Caco-2 (cell line): ENCODE measurements around the gene MAZ. TPM values are rescaled to one million over a fixed set of nuclear protein-coding genes. Genes with fewer than 3 reads are reported as not detected.
A peak's percentile ranks its signal among the peaks of the same experiment; 100 is the strongest.

Experiments
- BruUV-seq: library from RNA; stranded (reverse); fragments of 400-500 nt; replicated peaks from 2 replicates; lab custom pipeline; 2021; lab: Mats Ljungman, UMichigan
- CTCF ChIA-PET: fragments of 300-600 bp; sonication (Branson Sonifier 250); formaldehyde crosslinking; loops from one replicate; lab custom pipeline; 2022; ENCODE audit warnings: antibody characterized with exemption; lab: Charles Lee
- POLR2A ChIA-PET: fragments of 300-600 bp; sonication (Branson Sonifier 250); formaldehyde crosslinking; loops from one replicate; lab custom pipeline; 2022; ENCODE audit warnings: antibody characterized with exemption; lab: Charles Lee
- DNase-seq, 2 experiments: peaks; one replicate each; pipeline versions ENCODE4 v3.0.0 to v3.0.0-alpha.2; 2020 to 2022
- H3K27me3 ChIP-seq: replicated peaks from 2 replicates; pipeline ENCODE4 v1.6.0; 2011; ENCODE audit warnings: low read length; ENCODE audit not compliant: control insufficient read depth, insufficient read depth
- H3K36me3 ChIP-seq: 2 replicates; pipeline ENCODE4 v1.5.1; 2011; ENCODE audit warnings: low read length; ENCODE audit not compliant: control insufficient read depth, insufficient read depth
- H3K4me1 ChIP-seq: fragments of 250-450 bp; sonication (Bioruptor Pico); 2 replicates; pipeline ENCODE4 v1.5.1; 2020; ENCODE audit warnings: mild to moderate bottlenecking
- H3K4me3 ChIP-seq: 2 replicates; pipeline ENCODE4 v1.5.1; 2011; ENCODE audit warnings: low read depth, mild to moderate bottlenecking, control low read depth, low read length
- H3K9me3 ChIP-seq: fragments of 250-450 bp; sonication (Bioruptor Pico); 2 replicates; pipeline ENCODE4 v1.5.1; 2020; ENCODE audit warnings: mild to moderate bottlenecking, moderate library complexity
- H3K27ac Mint-ChIP-seq: one replicate; pipeline ENCODE4 v1.8.0; 2022; ENCODE audit warnings: mixed read lengths; ENCODE audit not compliant: unreplicated experiment
- H3K27me3 Mint-ChIP-seq: one replicate; pipeline ENCODE4 v1.8.0; 2022; ENCODE audit warnings: mixed read lengths; ENCODE audit not compliant: insufficient read depth, unreplicated experiment
- H3K36me3 Mint-ChIP-seq: one replicate; pipeline ENCODE4 v1.8.0; 2022; ENCODE audit warnings: mild to moderate bottlenecking, mixed read lengths; ENCODE audit not compliant: insufficient read depth, unreplicated experiment
- H3K4me1 Mint-ChIP-seq: one replicate; pipeline ENCODE4 v1.8.0; 2022; ENCODE audit warnings: low read depth, mixed read lengths; ENCODE audit not compliant: unreplicated experiment
- H3K4me3 Mint-ChIP-seq: one replicate; pipeline ENCODE4 v1.8.0; 2022; ENCODE audit warnings: mild to moderate bottlenecking, moderate library complexity, mixed read lengths; ENCODE audit not compliant: unreplicated experiment
- H3K9me3 Mint-ChIP-seq: one replicate; pipeline ENCODE4 v1.8.0; 2022; ENCODE audit warnings: mixed read lengths; ENCODE audit not compliant: unreplicated experiment
- intact Hi-C: fragments of 100-400 bp; cut with micrococcal nuclease; formaldehyde crosslinking; loops from one replicate; pipeline ENCODE4 v1.10.0; 2022; ENCODE audit not compliant: unreplicated experiment
- total RNA-seq: library from RNA; stranded (reverse); gene quantifications from 2 replicates; pipeline ENCODE4 v1.2.3, GENCODE V29; 2022
- TF ChIP-seq, protein P1 (sequence below), 2 experiments: fragments of 200-600 bp in 1 of 2; IDR thresholded peaks; 1 replicate in 1 of 2; 2 replicates in 1 of 2; pipeline versions ENCODE4 v1.5.1 to v1.8.0; 2011 to 2022; ENCODE audit warnings: antibody characterized with exemption in 1 of 2, control low read depth in 1 of 2, inconsistent platforms in 1 of 2, low read depth in 1 of 2, low read length in 1 of 2, mild to moderate bottlenecking in 1 of 2, moderate library complexity in 1 of 2; ENCODE audit not compliant: insufficient read depth in 1 of 2, severe bottlenecking in 1 of 2, unreplicated experiment in 1 of 2

Gene MAZ
- total RNA-seq, 1 experiment from 2014 or later, result 317 TPM

DNA sequence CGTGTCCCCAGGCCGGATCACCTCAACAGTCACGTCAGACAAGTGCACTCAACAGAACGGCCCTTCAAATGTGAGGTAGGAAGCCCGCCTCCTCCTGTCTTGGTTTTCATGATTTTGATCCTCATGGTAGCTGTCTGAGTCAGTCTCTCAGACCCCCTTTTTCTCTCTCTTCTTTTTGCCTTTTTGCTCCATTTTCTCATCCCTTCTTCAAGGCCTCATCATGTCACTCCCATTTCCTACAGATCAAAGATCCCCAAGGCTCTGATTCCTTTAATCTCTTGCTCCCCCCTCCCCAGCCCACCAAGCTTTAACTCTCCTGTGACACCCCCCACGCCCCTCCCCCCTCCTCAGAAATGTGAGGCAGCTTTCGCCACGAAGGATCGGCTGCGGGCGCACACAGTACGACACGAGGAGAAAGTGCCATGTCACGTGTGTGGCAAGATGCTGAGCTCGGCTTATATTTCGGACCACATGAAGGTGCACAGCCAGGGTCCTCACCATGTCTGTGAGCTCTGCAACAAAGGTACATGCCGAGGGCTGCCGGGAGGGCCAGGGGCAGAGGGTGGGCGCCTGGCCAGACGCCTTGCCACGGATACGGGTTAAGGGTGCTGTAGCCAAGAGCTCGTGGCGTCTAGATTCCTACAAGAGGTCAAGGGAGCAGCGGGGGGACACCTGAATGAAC lies 2.0 kb downstream of the MAZ start:
- Mint-ChIP-seq H3K27me3 (no peaks in the 10 kb centered on the region), H3K36me3 (peaks cover 80% of the 10 kb centered on the region), H3K27ac (peak overlapping the region; percentile 85), H3K4me1 (peaks cover 37% of the 10 kb centered on the region), H3K9me3 (no peaks in the 10 kb centered on the region), H3K4me3 (peak overlapping the region; percentile 87)
- Histone ChIP-seq H3K9me3 (no peaks in the 10 kb centered on the region), H3K4me1 (peaks cover 33% of the 10 kb centered on the region), H3K36me3 (peaks cover 10% of the 10 kb centered on the region), H3K27me3 (no peaks in the 10 kb centered on the region), H3K4me3 (peak overlapping the region; percentile 90)
- no peak for DNase-seq
- TF ChIP-seq, protein P1, sequence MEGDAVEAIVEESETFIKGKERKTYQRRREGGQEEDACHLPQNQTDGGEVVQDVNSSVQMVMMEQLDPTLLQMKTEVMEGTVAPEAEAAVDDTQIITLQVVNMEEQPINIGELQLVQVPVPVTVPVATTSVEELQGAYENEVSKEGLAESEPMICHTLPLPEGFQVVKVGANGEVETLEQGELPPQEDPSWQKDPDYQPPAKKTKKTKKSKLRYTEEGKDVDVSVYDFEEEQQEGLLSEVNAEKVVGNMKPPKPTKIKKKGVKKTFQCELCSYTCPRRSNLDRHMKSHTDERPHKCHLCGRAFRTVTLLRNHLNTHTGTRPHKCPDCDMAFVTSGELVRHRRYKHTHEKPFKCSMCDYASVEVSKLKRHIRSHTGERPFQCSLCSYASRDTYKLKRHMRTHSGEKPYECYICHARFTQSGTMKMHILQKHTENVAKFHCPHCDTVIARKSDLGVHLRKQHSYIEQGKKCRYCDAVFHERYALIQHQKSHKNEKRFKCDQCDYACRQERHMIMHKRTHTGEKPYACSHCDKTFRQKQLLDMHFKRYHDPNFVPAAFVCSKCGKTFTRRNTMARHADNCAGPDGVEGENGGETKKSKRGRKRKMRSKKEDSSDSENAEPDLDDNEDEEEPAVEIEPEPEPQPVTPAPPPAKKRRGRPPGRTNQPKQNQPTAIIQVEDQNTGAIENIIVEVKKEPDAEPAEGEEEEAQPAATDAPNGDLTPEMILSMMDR (IDR thresholded peaks at IDR 0.05; ENCODE audit: insufficient read depth in 1 of 2, low read depth in 1 of 2, low read length in 1 of 2, severe bottlenecking in 1 of 2, unreplicated experiment in 1 of 2), result no peak
- ChIA-PET CTCF (interaction anchor here (0.9 to 3.5 kb wide), 8 partner anchors 8 to 224 kb away, joined by 3 to 26 read pairs (median 6); partner anchors contain the start of genes CDIPT, KCTD13, PAGR1 and TAOK2), POLR2A (interaction anchor here (1.2 to 1.7 kb wide), 3 partner anchors 8 to 118 kb away, joined by 3 to 10 read pairs (median 6); partner anchors contain the start of genes KCTD13, KIF22 and PAGR1)
- no TSS peak for BruUV-seq
- intact Hi-C loops, result loop anchor here (5.0 kb wide), 1 partner anchor 106 kb away; no protein-coding TSS in a partner anchor

DNA sequence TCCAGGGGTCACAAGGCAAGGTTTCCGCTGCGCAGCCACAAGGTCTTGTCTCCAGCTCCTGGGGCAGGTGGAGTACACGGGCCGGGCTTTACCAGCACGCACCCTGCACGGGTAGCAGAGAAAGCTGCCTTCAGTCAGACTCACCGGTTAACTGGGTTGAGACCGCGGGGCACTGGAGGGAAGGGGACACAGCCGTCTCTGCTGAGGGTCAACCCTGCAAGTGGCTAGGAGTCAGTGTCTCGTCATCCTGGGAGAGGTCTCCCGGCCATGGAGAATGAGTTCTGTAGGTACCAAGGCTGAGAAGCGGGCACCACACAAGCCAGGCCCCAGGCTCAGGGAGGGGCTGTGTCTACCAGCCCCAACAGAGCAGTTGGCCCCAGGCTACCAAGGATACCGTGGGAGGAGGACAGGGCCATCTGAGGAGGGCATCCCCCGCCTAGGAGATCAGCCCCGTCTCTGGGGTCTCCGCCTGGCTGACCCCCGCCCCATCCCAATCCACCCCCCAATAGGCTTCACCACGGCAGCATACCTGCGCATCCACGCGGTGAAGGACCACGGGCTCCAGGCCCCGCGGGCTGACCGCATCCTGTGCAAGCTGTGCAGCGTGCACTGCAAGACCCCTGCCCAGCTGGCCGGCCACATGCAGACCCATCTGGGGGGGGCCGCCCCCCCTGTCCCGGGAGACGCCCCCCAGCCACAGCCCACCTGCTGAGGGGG lies 2.9 kb downstream of the MAZ start:
- Histone ChIP-seq H3K4me1 (peaks cover 28% of the 10 kb centered on the region), H3K4me3 (peak overlapping the region; percentile 90), H3K9me3 (no peaks in the 10 kb centered on the region), H3K36me3 (peaks cover 7% of the 10 kb centered on the region; the same call in 1 of the 2 replicates), H3K27me3 (no peaks in the 10 kb centered on the region)
- H3K4me1 Mint-ChIP-seq, result peaks cover 29% of the 10 kb centered on the region
- TF ChIP-seq, protein P1 (IDR thresholded peaks at IDR 0.05; ENCODE audit: insufficient read depth in 1 of 2, low read depth in 1 of 2, low read length in 1 of 2, severe bottlenecking in 1 of 2, unreplicated experiment in 1 of 2), result no peak
- H3K4me3 Mint-ChIP-seq, result peak overlapping the region; percentile 94
- H3K27me3 Mint-ChIP-seq, result no peaks in the 10 kb centered on the region
- POLR2A ChIA-PET, result no interaction called here
- no peak for DNase-seq
- peaks cover 71% of the 10 kb centered on the region for H3K36me3 Mint-ChIP-seq
- BruUV-seq, result no TSS peak
- peak overlapping the region; percentile 85 for H3K27ac Mint-ChIP-seq
- H3K9me3 Mint-ChIP-seq, result no peaks in the 10 kb centered on the region
- intact Hi-C loops, result loop anchor here (5.0 kb wide), 1 partner anchor 107 kb away; no protein-coding TSS in a partner anchor
- CTCF ChIA-PET, result interaction anchor here (2.0 to 3.5 kb wide), 3 partner anchors 8 to 164 kb away, joined by 10 to 26 read pairs (median 22); partner anchors contain the start of genes PAGR1 and TAOK2
